MV-4-11 (cell line): ENCODE measurements around the gene HIF1AN.

Source experiments
- DNase-seq: peaks from one replicate; lab custom pipeline; 2025; lab: John Stamatoyannopoulos, UW

The HIF1AN gene

GRCh38 chr10:100522107-100522801 lies 13.5 kb upstream of the HIF1AN start:
- no peak for DNase-seq

- no peak for DNase-seq
These were observed 12.8 kb upstream of the HIF1AN start for GRCh38 chr10:100522945-100523344.

GRCh38 chr10:100524206-100524605 lies 11.5 kb upstream of the HIF1AN start:
- DNase-seq = no peak

DNA sequence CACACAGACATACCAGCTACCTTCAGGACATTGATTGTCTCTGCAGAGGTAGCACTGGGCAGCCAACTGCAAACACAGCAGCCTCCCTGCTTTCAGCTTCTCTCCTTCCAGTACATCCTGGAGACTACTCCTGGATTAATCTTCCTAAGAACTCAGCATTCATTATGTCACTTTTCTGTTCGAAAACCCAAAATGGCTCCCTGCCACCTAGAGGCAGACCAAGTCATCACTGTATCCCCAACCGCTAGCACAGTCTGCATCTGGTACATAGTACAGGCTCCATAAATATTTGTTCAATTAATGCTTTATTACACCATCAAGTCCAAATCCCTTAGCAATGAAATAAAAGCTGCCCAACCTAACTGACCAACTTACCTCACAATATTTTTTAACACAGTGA lies 11.1 kb upstream of the HIF1AN start:
- DNase-seq = no peak

DNA sequence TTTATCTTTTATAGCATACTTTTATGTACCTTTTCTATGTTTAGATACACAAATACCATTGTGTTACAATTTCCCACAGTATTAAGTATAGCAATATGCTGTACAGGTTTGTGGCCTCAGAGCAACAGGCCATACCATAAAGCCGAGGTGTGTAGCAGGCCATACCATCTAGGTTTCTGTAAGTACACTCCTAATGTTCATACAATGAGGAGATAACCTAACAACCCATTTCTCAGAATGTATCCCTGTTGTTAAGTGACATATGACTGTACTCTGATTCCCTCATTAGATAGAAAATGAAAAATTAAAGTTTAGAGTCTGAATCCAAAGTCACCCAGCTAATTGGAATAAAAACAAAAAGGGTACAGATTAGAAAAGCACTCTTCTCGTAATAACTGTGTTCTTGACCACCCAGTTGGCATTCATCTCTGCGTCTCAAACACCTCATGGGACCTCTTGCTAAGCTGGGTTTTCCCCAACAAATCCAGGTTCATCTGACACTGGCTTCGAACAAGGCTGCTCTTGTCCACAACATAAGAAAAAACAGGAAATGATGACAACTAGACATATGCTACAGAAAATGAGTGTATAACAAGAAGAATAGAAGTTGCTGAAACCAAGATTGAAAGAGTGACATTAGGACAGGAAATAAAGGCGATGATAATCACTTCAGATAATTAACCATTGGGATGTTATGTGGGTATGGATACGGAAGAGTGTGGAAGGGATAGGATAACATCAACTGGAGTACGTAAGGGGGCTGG lies 7.4 kb upstream of the HIF1AN start:
- peak; percentile 12 for DNase-seq

GRCh38 chr10:100528921-100529474 lies 6.7 kb upstream of the HIF1AN start:
- DNase-seq = peak; percentile 22

- DNase-seq = peak; percentile 76
These were observed 6.1 kb upstream of the HIF1AN start, which contains the start of gene NDUFB8 for GRCh38 chr10:100529475-100530298. Gene NDUFB8 (minus strand): TSS chr10:100529871. CDS start chr10:100529851, 20 bp downstream.

DNA sequence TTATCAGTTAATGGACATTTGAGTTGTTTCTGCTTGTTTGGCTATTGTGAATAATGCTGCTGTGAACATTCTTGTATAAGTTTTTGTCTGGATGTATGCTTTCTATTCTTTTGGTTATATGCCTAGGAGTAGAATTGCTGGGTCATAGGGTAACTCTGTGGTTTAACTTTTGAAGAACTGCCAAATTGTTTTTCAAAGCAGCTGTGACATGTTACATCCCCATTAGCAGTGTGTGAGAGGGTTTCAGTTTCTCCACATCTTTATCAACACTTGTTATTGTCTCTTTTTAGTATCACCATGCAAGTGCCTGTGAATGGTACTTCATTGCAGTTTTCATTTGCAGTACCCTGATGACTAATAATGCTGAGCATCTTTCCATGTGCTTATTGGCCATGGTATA lies 4.0 kb upstream of the HIF1AN start:
- peak; percentile 36 for DNase-seq

DNA sequence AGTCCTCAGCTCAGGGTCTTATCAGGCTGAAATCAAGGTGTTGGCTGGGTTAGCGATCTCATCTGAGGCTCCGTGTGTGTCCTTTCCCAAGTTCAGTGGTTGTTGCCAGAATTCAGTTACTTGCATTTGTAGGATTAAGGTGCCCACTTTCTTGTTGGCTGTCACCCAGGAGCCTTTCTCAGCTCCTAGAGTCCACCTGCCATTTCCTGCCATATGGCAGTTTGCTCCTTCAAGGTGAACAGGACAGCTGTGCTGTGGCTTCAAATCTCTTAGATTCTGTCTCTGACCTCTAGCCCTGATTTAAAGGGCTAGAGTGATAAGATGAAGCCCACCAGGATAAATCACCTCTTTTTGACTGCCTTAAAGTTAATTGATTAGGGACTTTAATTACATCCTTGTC lies 1.0 kb upstream of the HIF1AN start:
- no peak for DNase-seq

- DNase-seq = no peak
These were observed 417 bp upstream of the HIF1AN start for GRCh38 chr10:100535338-100535714.

DNA sequence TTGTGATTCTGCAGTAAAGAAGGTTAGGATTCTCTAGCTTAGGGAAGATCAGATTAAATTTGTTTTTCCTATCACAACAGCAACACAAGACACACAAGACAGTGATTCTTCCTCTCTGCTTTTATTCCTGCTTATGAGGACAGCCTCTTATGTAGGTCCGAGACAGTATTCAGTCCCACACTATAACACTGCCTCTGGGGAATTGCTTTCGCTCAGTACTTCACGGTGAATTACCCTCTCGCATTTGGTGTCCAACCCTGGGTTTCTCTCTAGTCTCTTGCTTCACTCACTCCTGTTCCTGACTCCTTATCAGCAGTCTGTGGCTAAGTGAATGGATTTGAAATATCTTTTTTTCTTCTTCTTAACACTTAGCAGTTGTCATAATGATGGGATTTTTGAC lies 1.7 kb downstream of the HIF1AN start:
- no peak for DNase-seq

DNA sequence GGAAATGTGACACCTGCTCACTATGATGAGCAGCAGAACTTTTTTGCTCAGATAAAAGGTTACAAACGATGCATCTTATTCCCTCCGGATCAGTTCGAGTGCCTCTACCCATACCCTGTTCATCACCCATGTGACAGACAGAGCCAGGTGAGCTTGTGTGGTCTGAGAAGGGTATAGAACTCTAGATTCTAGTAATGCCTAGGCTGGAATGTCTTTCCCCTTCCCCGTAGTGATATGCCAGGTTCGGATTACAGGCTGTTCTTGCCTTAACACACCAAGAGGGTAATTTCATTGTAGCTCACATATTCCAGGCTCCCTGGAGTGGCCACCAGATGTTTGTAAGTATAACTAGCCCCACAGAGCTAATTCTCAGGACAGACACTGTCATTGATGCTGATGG lies 9.2 kb downstream of the HIF1AN start:
- no peak for DNase-seq

GRCh38 chr10:100551196-100551595 lies 15.5 kb downstream of the HIF1AN start:
- peak; percentile 84 for DNase-seq

- no peak for DNase-seq
These were observed 16.0 kb downstream of the HIF1AN start for GRCh38 chr10:100551738-100552137.

DNA sequence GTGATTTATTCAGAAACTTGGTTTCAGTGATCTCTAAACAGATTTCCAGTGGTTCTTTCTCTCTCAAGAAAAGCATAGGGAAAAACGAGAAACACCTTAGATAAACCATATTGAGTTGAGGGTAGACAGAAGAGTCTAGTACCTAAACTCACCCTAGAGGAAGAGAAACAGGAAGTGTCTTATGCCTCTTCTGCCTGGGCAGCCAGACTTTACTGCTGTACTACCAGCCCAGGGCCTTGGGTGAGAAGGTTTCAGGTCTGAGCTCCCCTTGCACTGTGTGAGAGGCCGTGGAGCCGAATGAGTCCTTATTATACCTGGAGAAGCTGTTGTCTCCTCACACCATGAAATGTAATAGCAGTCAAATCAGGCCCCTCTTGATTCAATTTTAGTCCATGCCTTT lies 18.2 kb downstream of the HIF1AN start:
- peak; percentile 40 for DNase-seq

DNA sequence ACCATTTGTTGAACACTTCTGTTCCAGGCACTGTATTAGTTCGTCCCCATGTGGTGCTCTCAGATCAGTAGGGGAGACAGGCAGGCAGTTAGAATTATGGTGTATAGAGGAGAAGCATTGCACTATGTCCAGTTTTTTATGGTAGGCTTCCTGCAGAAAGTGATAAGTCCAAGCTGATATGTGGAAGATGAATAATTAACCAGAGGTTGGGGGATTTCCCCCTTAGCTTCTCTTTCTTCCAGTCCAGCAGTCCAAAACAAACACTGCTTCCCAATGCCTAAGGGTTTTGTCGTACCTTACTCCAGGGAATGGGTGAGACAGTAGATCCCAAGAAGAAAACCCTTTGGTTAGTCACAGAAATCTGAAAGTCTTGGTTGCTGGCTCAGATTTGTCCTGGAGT lies 19.2 kb downstream of the HIF1AN start:
- no peak for DNase-seq

- no peak for DNase-seq
These were observed 24.5 kb downstream of the HIF1AN start for GRCh38 chr10:100560248-100560647.

DNA sequence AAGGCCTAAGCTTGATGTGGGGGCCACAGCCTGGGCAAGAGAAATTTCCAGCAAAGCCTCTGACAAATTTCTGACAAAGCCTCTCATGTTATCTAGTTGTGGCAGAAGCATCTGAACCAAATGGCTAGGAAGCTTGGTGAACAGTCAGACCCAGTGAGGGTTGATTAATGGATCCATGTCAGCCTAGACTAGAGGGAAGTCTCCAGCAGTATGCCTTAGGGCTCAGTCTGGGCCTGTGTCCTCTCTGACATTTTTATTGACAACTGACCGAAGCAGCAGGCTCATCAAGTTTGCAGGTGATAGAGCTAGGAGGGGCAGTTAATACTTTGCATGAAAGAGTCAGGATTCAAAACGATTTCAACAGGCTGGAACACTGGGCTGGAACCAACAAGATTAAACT lies 25.3 kb downstream of the HIF1AN start:
- no peak for DNase-seq

DNA sequence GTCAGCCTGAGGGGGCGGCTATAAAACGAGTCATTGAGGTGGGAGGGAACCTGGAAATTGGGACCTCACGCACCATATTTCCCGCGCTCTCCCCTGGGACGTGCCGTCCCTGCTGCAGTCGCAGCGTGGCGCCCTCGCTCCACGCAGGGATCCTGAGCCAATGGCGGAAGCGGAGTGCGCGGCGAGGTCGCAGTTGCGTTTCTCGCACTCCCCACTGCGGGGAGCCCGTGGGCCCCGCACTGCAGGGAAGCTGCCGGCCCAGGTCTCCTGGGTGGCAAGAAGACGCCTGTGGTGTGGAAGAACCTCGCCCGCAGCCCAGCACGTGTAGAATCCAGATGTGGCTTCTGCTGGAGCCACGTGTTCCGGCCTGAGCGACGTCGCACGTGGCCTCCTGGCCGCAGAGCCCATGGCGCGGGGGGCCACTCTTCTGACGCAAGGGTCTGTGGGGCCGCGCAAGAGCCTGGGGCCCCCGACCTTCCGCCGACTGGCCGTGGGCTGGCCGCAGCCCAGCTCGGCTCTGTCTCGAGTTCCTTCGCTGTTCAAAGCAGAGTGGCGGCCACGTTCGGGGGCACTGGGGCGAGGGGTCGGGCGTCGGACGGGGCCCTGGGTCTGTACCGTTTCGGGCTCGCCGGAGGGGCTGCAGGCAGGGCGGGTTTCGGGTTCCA lies 26.4 kb downstream of the HIF1AN start:
- no peak for DNase-seq

DNA sequence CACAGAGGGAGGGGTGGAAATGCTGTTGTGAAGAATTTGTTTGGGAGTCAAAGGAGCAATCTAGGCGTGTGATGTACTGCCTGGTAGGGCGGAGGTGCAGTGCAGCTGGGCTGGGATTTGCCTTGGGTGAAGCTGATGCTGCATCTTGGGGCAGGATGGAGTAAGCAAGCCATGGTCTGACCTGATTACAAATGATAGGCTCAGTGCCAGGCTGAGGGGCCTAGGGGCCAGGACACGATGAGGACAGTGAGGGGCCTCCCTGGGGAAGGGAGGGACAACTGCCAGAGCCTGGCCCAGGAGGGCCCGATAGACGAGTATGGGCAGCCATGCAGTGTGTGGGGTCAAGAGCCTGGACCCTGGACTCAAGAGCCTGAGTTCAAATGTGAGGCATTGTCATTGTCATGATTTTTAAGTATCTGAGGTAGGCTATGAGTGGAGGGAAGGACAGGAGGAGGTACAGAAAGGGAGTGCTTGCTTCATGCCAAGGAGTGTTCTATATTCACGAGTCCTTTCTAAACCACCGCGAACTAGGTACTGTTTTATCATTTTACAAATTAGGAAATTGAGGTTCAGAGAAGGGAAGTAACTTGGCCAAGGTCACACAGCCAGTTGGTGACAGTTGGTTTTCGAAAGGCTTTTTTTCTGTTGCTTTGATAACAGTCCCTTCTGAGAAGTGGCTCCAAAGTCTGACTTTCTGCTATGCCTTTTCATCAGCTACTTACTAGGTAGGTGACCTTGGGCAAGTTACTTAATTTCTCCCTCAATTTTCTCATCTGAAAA lies 29.7 kb downstream of the HIF1AN start:
- DNase-seq = no peak

GRCh38 chr10:100566561-100566960 lies 30.8 kb downstream of the HIF1AN start:
- DNase-seq = no peak
